Measurements from ENCODE around the gene SOD2.
"Not testable (repeated sequence)": the region's sequence is repeated elsewhere in the genome, so short reads cannot be mapped to it uniquely, and the experiment has no call there.

The SOD2 gene

DNA sequence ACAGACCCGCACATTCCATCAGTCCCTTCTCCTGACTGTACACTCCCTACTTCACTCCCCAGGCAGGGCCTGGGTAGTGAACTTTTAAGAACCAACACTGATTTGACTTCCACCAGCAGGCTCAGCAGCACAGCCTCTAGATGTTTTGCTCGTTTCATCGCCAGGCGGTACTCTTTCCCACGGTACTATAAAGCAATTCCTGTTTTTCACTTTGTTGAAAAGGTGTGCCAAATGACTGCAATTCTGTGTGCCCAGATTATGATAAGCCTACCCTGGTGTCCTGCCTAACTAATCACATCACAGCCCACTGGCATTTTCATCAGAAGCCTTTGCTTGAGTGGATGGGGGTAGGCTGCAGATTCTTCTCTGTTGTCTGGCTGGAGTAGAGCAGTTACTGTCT is 21.4 kb upstream of the SOD2 start:
- no peak overlapping the region for H3K27ac ChIP-seq
- TF ChIP-seq, protein P1, sequence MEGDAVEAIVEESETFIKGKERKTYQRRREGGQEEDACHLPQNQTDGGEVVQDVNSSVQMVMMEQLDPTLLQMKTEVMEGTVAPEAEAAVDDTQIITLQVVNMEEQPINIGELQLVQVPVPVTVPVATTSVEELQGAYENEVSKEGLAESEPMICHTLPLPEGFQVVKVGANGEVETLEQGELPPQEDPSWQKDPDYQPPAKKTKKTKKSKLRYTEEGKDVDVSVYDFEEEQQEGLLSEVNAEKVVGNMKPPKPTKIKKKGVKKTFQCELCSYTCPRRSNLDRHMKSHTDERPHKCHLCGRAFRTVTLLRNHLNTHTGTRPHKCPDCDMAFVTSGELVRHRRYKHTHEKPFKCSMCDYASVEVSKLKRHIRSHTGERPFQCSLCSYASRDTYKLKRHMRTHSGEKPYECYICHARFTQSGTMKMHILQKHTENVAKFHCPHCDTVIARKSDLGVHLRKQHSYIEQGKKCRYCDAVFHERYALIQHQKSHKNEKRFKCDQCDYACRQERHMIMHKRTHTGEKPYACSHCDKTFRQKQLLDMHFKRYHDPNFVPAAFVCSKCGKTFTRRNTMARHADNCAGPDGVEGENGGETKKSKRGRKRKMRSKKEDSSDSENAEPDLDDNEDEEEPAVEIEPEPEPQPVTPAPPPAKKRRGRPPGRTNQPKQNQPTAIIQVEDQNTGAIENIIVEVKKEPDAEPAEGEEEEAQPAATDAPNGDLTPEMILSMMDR (conservative IDR thresholded peaks at IDR 0.05): no peak

DNA sequence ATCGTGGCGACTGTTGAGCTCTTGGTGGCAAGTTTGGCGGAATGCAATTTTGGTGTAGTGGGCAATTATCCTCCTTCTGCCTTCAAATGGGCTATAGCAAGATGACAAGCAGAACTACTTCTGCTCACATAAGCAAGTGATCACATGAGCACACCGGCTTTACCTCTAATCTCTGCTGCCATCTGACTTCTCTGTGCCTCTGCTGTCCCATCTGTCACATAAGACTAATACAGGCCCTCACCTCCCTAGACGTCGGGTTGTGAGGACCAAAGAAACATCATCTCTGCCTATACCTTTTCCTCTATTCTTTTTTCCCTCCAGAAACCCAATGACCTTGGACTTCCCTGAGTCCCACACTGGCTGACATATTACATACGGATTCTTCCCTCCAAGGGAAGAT is 20.9 kb upstream of the SOD2 start:
- no peak overlapping the region for H3K27ac ChIP-seq
- TF ChIP-seq, protein P1 (conservative IDR thresholded peaks at IDR 0.05): no peak

DNA sequence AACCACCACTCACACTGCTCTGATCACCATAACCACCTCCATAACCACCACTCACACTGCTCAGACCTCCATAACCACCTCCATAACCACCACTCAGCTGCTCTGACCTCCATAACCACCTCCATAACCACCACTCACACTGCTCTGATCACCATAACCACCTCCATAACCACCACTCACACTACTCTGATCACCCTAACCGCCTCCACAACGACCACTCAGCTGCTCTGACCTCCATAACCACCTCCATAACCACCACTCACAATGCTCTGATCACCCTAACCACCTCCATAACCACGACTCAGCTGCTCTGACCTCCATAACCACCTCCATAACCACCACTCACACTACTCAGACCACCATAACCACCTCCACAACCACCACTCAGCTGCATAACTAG is 19.3 kb upstream of the SOD2 start:
- H3K27ac ChIP-seq: not testable (repeated sequence)

DNA sequence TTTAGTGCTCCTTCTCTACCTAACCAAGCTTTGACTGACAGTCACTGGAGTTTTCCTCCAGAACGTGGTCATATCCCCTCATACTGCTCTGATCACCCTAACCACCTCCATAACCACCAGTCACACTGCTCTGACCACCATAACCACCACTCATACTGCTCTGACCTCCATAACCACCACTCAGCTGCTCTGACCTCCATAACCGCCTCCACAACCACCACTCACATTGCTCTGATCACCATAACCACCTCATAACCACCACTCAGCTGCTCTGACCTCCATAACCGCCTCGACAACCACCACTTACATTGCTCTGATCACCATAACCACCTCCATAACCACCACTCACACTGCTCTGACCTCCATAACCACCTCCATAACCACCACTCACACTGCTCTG is 17.6 kb upstream of the SOD2 start:
- H3K27ac ChIP-seq: not testable (repeated sequence)

DNA sequence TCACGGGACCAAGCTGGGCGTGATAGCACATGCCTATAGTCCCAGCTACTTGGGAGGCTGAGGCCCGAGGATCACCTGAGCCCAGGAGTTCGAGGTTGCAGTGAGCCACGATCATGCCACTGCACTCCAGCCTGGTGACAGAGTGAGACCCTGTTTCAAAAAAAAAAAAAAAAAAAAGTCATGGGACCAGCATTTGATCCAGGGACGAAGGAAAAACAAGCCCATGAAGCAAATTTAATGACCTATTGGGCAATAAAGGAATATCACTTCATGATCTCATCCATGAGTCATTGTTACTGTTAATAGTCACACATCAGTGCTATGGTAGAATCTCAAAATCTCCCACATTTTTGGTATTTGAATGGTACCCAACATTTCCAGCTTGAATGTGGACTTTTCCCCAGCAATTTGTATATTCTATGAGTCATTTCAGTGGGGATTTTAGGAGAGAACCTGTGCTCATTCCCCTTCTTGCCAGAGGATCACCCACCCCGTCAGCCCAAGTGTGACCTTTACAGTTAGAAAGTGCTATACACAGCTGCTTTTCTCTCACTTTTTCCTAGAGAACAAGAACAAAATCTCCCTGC is 8.5 kb upstream of the SOD2 start:
- H3K27ac ChIP-seq: no peak overlapping the region
- TF ChIP-seq, protein P1 (conservative IDR thresholded peaks at IDR 0.05): no peak

DNA sequence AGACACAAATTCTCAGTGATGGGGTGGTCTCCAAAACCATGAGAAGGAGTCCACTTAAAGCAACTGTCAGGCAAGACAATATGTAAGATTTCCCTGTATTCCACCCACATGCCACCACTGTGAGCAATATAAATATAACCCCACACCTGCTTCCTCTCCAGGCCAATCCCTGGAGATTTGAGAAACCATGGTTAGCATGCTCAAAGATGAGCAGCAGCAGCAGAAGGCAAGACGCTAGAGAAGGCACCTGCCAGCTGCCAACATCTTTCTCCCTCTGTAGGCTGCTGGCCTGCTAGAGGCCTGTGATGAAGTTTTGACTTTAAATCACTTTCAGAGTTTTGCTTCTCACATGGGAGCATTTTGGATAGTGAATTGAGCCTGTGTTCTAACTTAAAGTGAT is 7.9 kb upstream of the SOD2 start:
- no peak overlapping the region for H3K27ac ChIP-seq
- TF ChIP-seq, protein P1 (conservative IDR thresholded peaks at IDR 0.05): no peak

DNA sequence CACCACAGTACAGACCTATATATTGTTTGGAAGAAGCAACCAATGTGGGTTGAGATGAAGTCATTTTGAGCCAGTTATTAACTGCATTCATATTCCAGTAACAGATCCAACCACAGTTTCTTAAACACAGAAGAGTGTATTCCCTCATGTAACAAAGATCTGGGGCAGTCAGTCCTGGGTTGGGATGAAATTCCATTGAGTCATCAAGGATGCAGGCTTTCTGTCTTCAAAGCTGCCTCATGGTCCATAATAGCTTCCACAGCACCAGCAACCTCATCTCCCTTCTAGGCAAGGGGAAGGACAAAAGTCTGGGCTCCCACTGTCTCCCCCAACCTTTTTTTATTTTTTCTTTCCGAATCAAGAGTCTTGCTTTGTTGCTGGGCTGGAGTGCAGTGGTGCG is 2.9 kb upstream of the SOD2 start:
- H3K27ac ChIP-seq: no peak overlapping the region
- TF ChIP-seq, protein P1 (conservative IDR thresholded peaks at IDR 0.05): no peak

DNA sequence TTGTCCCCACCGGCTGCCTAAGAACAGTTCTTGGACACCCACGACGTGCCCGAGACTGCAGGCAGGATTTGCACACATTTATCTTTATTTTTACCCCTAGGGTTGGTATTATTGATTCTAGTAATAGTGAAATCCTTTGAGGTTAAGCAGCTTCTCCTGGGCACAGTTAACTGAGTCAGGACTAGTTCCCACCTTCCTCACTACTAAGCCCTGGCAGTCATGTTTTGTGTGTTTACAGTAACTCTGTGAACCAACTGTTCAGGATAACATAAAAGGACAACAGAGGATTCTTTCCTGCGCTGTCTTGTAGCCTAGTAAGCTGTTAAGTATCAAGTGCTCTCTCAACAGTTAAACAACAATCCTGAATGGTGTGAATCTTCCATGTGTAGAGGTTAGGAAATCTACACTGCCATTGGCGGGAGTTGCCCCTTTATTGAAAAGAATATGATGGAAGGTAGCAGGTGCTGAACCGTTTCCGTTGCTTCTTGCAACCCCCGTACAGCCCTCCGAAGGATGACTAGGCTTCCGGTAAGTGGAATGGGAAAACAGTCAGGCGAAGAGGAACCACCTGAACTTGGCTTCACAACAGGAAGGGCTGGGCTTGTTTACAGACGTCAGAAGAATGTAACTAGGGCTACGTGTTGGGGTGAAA is 979 bp upstream of the SOD2 start:
- TF ChIP-seq, protein P1 (conservative IDR thresholded peaks at IDR 0.05): no peak
- H3K27ac ChIP-seq: peak overlapping the region; percentile 90

Measured in VCaP (cell line).